K562 (cell line): ENCODE results near the gene HAP1. TPM values are rescaled to one million over a fixed set of nuclear protein-coding genes. Genes with fewer than 3 reads are reported as not detected.

Experiments used
- ARID1B ChIP-seq: fragments of 450-650 bp; IDR thresholded peaks from 2 replicates; pipeline ENCODE4 v1.6.1; 2016; ENCODE audit warnings: antibody characterized with exemption, mild to moderate bottlenecking, inconsistent platforms
- ASH1L ChIP-seq: fragments of 450-650 bp; IDR thresholded peaks from 2 replicates; pipeline ENCODE4 v1.6.1; 2018; ENCODE audit warnings: borderline replicate concordance, mild to moderate bottlenecking, low read depth; ENCODE audit not compliant: partially characterized antibody
- CBX3 ChIP-seq, 2 experiments: IDR thresholded peaks; 1 replicate in 1 of 2; 2 replicates in 1 of 2; pipeline ENCODE4 v1.6.1; 2012; ENCODE audit warnings: inconsistent platforms in 2 of 2, low read length in 2 of 2, borderline replicate concordance in 1 of 2, control low read depth in 1 of 2
- CEBPG ChIP-seq, 3 experiments: fragments of 200-800 bp in 1 of 3; sonication (Bioruptor generic) in 1 of 3; sonication (generic) in 1 of 3; formaldehyde crosslinking in 1 of 3; IDR thresholded peaks in 2 of 3; conservative IDR thresholded peaks in 1 of 3; 2 replicates each; pipeline versions ENCODE4 v1.6.1 to v1.8.0; 2016 to 2022; ENCODE audit warnings: missing compliant biosample characterization in 2 of 3, missing genetic modification characterization in 2 of 3, mild to moderate bottlenecking in 1 of 3, missing genetic modification reagents in 1 of 3
- DIDO1 ChIP-seq: fragments of 450-650 bp; IDR thresholded peaks from 2 replicates; pipeline ENCODE4 v1.6.1; 2016; ENCODE audit warnings: low read depth, missing biosample characterization, missing genetic modification characterization
- FOSL1 ChIP-seq: fragments of 200-800 bp; sonication (Bioruptor generic); conservative IDR thresholded peaks from 2 replicates; pipeline ENCODE4 v1.6.1; 2016; ENCODE audit warnings: missing genetic modification characterization, missing compliant biosample characterization
- HSF4 ChIP-seq: fragments of 250-450 bp; sonication (Bioruptor Pico); IDR thresholded peaks from 2 replicates; pipeline ENCODE4 v2.1.2; 2022; ENCODE audit warnings: mild to moderate bottlenecking, moderate library complexity, borderline replicate concordance
- KLF10 ChIP-seq: fragments of 250-450 bp; sonication (Bioruptor Pico); IDR thresholded peaks from 2 replicates; pipeline ENCODE4 v1.6.1; 2021; ENCODE audit warnings: matching md5 sums
- MAFF ChIP-seq: IDR thresholded peaks from 2 replicates; pipeline ENCODE4 v1.6.1; 2012; ENCODE audit warnings: low read length, improper control_type of control experiment
- MBD2 ChIP-seq: sonication (generic); IDR thresholded peaks from 2 replicates; pipeline ENCODE4 v1.6.1; 2016; ENCODE audit warnings: low read depth, borderline replicate concordance
- MED1 ChIP-seq: sonication (generic); formaldehyde crosslinking; IDR thresholded peaks from 2 replicates; pipeline ENCODE4 v1.8.1; 2023; ENCODE audit warnings: missing genetic modification reagents, borderline replicate concordance
- MXI1 ChIP-seq: IDR thresholded peaks from 2 replicates; pipeline ENCODE4 v1.6.1; 2011; ENCODE audit warnings: low read depth, mild to moderate bottlenecking, improper control_type of control experiment, low read length
- MYNN ChIP-seq, 2 experiments: sonication (generic); formaldehyde crosslinking in 1 of 2; IDR thresholded peaks; 2 replicates each; pipeline versions ENCODE4 v1.5.0 to v1.6.1; 2016 to 2020; ENCODE audit warnings: antibody characterized with exemption in 1 of 2, missing genetic modification reagents in 1 of 2
- NCOA6 ChIP-seq: fragments of 450-650 bp; IDR thresholded peaks from 2 replicates; pipeline ENCODE4 v1.6.1; 2017; ENCODE audit warnings: mild to moderate bottlenecking
- NFIC ChIP-seq: fragments of 450-650 bp; IDR thresholded peaks from 2 replicates; pipeline ENCODE4 v1.6.1; 2017; ENCODE audit warnings: mild to moderate bottlenecking, inconsistent platforms
- NFYB ChIP-seq: IDR thresholded peaks from 2 replicates; pipeline ENCODE4 v1.6.1; 2011; ENCODE audit warnings: mild to moderate bottlenecking, moderate library complexity; ENCODE audit not compliant: insufficient read length; ENCODE audit errors: extremely low read depth
- PCBP1 ChIP-seq: fragments of 200-400 bp; formaldehyde crosslinking; IDR thresholded peaks from 2 replicates; pipeline ENCODE4 v1.6.1; 2018; ENCODE audit warnings: mild to moderate bottlenecking, low read depth, low read length; ENCODE audit not compliant: poor library complexity, severe bottlenecking
- PHB ChIP-seq: fragments of 250-450 bp; sonication (Bioruptor Pico); IDR thresholded peaks from 2 replicates; pipeline ENCODE4 v1.5.0; 2021
- POLR2G ChIP-seq: fragments of 200-400 bp; formaldehyde crosslinking; IDR thresholded peaks from 2 replicates; pipeline ENCODE4 v1.6.1; 2017; ENCODE audit warnings: low read depth, mild to moderate bottlenecking, antibody characterized with exemption, low read length, moderate library complexity
- PPARD ChIP-seq: fragments of 250-450 bp; sonication (Bioruptor Pico); IDR thresholded peaks from 2 replicates; pipeline ENCODE4 v1.8.0; 2022; ENCODE audit warnings: inconsistent platforms, mild to moderate bottlenecking, moderate library complexity
- SIRT6 ChIP-seq: IDR thresholded peaks from one replicate; pipeline ENCODE4 v1.6.1; 2012; ENCODE audit warnings: low read depth, mild to moderate bottlenecking, control low read depth, inconsistent platforms, low read length, moderate library complexity
- SNIP1 ChIP-seq: fragments of 450-650 bp; IDR thresholded peaks from 2 replicates; pipeline ENCODE4 v1.7.1; 2017; ENCODE audit warnings: low read depth, mild to moderate bottlenecking
- STAT6 ChIP-seq: sonication (generic); formaldehyde crosslinking; IDR thresholded peaks from 2 replicates; pipeline ENCODE4 v1.8.1; 2023; ENCODE audit warnings: mild to moderate bottlenecking, missing genetic modification reagents
- TBL1XR1 ChIP-seq, 2 experiments: IDR thresholded peaks; 2 replicates each; pipeline ENCODE4 v1.6.1; 2012; ENCODE audit warnings: improper control_type of control experiment in 2 of 2, low read length in 2 of 2, mild to moderate bottlenecking in 1 of 2
- TCFL5 ChIP-seq: fragments of 250-450 bp; sonication (Bioruptor Pico); conservative IDR thresholded peaks from 2 replicates; pipeline ENCODE4 v1.6.1; 2021; ENCODE audit warnings: mild to moderate bottlenecking, moderate library complexity, matching md5 sums
- TFAM ChIP-seq: fragments of 250-450 bp; sonication (Bioruptor Pico); conservative IDR thresholded peaks from 2 replicates; pipeline ENCODE4 v1.5.0; 2021; ENCODE audit warnings: mild to moderate bottlenecking, moderate library complexity
- ZNF165 ChIP-seq: fragments of 250-450 bp; sonication (Bioruptor Pico); IDR thresholded peaks from 2 replicates; pipeline ENCODE4 v1.4.0; 2020; ENCODE audit warnings: borderline replicate concordance
- polyA plus RNA-seq, 8 experiments: library from polyadenylated mRNA; depleted of rRNA in 4 of 8; stranded (reverse) in 5 of 8; unstranded in 3 of 8; fragments of >200 nt; fragmentation: Nextera tagmentation in 2 of 8; fragmentation: Illumina TruSeq in 1 of 8; extraction: Ambion mirVana in 2 of 8; extraction: Trizol in 1 of 8; gene quantifications; 2 replicates each; pipeline versions ENCODE4 v1.2.1 to v1.2.3, GENCODE V29; 2011 to 2014; ENCODE audit warnings: inconsistent platforms in 1 of 8, missing spikeins in 1 of 8
- total RNA-seq, 7 experiments: library from RNA; depleted of rRNA in 6 of 7; stranded (reverse); fragments of >200 nt in 6 of 7; fragmentation: Illumina TruSeq in 2 of 7; extraction: Trizol in 2 of 7; gene quantifications; 2 replicates each; pipeline versions ENCODE4 v1.2.1 to v1.2.3, GENCODE V29; 2011 to 2021; ENCODE audit warnings: low replicate concordance in 1 of 7

The HAP1 gene
- total and polyA plus RNA-seq, 9 of the 15 experiments (the other 6 are each of a cell fraction or from before 2014, with no cell fraction given) = under 0.01 to 0.09 (median 0.04) TPM; not detected in 6

GRCh38 chr17:41688641-41689496, 45.6 kb downstream of the HAP1 start, which contains the start of gene EIF1 (continued):
- TF ChIP-seq MYNN (IDR thresholded peaks at IDR 0.05) (peak; percentile 93; the same call in 1 of the 2 replicates), MYNN (CRISPR knock-in tag; IDR thresholded peaks at IDR 0.05) (no peak), ASH1L (no peak), DIDO1 (tag) (no peak), CEBPG (CRISPR knock-in tag; IDR thresholded peaks at IDR 0.05) (peak; percentile 99), CEBPG (tag; conservative IDR thresholded peaks at IDR 0.05 in 1 of 2, IDR thresholded peaks at IDR 0.05 in 1 of 2) (peak; percentile 99), HSF4 (CRISPR knock-in tag) (no peak), STAT6 (CRISPR knock-in tag) (peak; percentile 83; the same call in 1 of the 2 replicates), TCFL5 (no peak), TBL1XR1 (IDR thresholded peaks at IDR 0.05; ENCODE audit: low read length in 2 of 2) (peak in 1 of 2 experiments; percentile 65; a peak in 2 of 4 replicates), ZNF165 (peak; percentile 83; the same call in 1 of the 2 replicates), NCOA6 (peak; percentile 87), MBD2 (peak; percentile 78), ARID1B (peak; percentile 44), MED1 (CRISPR knock-in tag) (peak; percentile 96), NFIC (peak; percentile 77), FOSL1 (tag) (peak; percentile 68), CBX3 (IDR thresholded peaks at IDR 0.05; ENCODE audit: borderline replicate concordance in 1 of 2, low read length in 2 of 2) (no peak; a peak in 1 of 3 replicates), MAFF (no peak), SIRT6 (no peak), PPARD (CRISPR knock-in tag) (no peak), SNIP1 (no peak), PHB (CRISPR knock-in tag) (peak; percentile 98), PCBP1 (peak; percentile 99), NFYB (peak; percentile 83), KLF10 (CRISPR knock-in tag) (no peak), POLR2G (peak; percentile 100), MXI1 (peak; percentile 31), TFAM (CRISPR knock-in tag) (no peak)
